ENCODE data around the gene C17orf75.
"Not testable (repeated sequence)": the region's sequence is repeated elsewhere in the genome, so short reads cannot be mapped to it uniquely, and the experiment has no call there.

DNA sequence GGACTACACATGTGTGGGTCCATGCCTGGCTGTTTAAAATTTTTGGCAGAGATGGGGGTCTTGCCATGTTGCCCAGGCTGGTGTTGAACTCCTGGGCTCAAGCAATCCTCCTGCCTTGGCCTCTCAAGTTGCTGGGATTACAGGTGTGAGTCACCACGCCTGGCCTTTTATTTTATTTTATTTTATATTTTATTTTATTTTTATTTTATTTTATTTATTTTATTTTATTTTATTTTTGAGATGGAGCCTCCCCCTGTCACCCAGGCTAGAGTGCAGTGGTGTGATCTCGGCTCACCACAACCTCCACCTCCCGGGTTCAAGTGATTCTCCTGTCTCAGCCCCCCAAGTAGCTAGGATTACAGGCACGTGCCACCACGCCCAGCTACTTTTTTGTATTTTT is 25.3 kb downstream of the C17orf75 start:
- TF ChIP-seq, protein P1, sequence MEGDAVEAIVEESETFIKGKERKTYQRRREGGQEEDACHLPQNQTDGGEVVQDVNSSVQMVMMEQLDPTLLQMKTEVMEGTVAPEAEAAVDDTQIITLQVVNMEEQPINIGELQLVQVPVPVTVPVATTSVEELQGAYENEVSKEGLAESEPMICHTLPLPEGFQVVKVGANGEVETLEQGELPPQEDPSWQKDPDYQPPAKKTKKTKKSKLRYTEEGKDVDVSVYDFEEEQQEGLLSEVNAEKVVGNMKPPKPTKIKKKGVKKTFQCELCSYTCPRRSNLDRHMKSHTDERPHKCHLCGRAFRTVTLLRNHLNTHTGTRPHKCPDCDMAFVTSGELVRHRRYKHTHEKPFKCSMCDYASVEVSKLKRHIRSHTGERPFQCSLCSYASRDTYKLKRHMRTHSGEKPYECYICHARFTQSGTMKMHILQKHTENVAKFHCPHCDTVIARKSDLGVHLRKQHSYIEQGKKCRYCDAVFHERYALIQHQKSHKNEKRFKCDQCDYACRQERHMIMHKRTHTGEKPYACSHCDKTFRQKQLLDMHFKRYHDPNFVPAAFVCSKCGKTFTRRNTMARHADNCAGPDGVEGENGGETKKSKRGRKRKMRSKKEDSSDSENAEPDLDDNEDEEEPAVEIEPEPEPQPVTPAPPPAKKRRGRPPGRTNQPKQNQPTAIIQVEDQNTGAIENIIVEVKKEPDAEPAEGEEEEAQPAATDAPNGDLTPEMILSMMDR (conservative IDR thresholded peaks at IDR 0.05; ENCODE audit: low read length) = not testable (repeated sequence)
- TF ChIP-seq EZH2phosphoT487 (IDR thresholded peaks at IDR 0.05; ENCODE audit: borderline replicate concordance) = not testable (repeated sequence)

Data from Loucy (cell line).